ENCODE results near the gene PMP22. TPM values are rescaled to one million over a fixed set of nuclear protein-coding genes. Genes with fewer than 3 reads are reported as not detected.

Gene PMP22
- total RNA-seq, 1 experiment from 2014 or later = 1.7 TPM

DNA sequence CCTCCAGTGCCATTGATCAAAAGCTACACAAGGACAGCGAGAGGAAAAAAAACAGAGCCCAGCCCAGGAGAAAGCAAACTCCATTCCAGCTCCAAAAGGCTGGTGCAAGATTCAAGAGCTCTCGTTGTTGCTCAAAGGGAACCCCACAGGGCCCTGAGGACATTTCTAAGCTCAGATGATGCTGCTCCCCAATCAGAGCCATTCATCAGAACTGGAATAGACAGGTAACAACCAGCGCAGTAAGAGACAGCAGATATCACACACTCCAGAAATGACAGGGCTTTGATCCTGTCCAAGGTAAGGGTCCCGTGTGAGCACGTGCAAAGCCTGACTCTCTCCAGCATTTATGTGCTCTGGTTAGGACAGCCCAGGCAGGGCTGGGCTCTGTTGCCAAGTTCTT is 20.1 kb downstream of the PMP22 start:
- Mint-ChIP-seq H3K4me1 (ENCODE audit: low read depth, unreplicated experiment) (no peaks in the 10 kb centered on the region), H3K27ac (ENCODE audit: unreplicated experiment) (no peak overlapping the region), H3K36me3 (ENCODE audit: insufficient read depth, unreplicated experiment) (no peaks in the 10 kb centered on the region), H3K4me3 (ENCODE audit: low read depth, unreplicated experiment) (no peak overlapping the region), H3K9me3 (ENCODE audit: low read depth, unreplicated experiment) (no peaks in the 10 kb centered on the region), H3K27me3 (ENCODE audit: unreplicated experiment) (no peaks in the 10 kb centered on the region)
- TF ChIP-seq, protein P1, sequence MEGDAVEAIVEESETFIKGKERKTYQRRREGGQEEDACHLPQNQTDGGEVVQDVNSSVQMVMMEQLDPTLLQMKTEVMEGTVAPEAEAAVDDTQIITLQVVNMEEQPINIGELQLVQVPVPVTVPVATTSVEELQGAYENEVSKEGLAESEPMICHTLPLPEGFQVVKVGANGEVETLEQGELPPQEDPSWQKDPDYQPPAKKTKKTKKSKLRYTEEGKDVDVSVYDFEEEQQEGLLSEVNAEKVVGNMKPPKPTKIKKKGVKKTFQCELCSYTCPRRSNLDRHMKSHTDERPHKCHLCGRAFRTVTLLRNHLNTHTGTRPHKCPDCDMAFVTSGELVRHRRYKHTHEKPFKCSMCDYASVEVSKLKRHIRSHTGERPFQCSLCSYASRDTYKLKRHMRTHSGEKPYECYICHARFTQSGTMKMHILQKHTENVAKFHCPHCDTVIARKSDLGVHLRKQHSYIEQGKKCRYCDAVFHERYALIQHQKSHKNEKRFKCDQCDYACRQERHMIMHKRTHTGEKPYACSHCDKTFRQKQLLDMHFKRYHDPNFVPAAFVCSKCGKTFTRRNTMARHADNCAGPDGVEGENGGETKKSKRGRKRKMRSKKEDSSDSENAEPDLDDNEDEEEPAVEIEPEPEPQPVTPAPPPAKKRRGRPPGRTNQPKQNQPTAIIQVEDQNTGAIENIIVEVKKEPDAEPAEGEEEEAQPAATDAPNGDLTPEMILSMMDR (IDR thresholded peaks at IDR 0.05; ENCODE audit: unreplicated experiment) = no peak
- no peak for DNase-seq
- intact Hi-C loops (cut with micrococcal nuclease; ENCODE audit: unreplicated experiment) = no loop called here
- no TSS peak for BruUV-seq (replicated peaks)
- CTCF ChIA-PET = no interaction called here

DNA sequence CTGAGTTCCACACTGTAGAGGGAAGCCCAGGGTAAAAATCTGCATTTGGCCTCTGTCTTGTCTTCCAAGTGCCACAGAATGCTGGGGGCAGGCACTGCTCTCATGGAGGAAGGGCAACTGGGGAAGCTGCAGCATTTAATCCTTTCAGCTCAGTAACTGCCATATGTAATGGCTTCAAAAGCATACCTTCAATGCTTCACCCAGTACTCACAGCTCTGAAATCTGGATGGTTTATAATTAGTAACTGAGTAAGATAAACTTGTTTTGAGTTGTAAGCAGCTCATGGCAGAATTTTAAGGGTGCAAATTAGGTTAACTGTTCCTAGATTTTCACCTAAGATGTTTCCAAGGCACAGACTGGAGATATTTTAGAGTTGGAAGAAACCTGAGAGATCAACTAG is 24.5 kb downstream of the PMP22 start:
- H3K4me1 Mint-ChIP-seq (ENCODE audit: low read depth, unreplicated experiment) = no peaks in the 10 kb centered on the region
- H3K27me3 Mint-ChIP-seq (ENCODE audit: unreplicated experiment) = no peaks in the 10 kb centered on the region
- CTCF ChIA-PET = no interaction called here
- H3K4me3 Mint-ChIP-seq (ENCODE audit: low read depth, unreplicated experiment) = no peak overlapping the region
- DNase-seq = no peak
- intact Hi-C loops (cut with micrococcal nuclease; ENCODE audit: unreplicated experiment) = no loop called here
- no peaks in the 10 kb centered on the region for H3K9me3 Mint-ChIP-seq (ENCODE audit: low read depth, unreplicated experiment)
- H3K27ac Mint-ChIP-seq (ENCODE audit: unreplicated experiment) = no peak overlapping the region
- TF ChIP-seq, protein P1 (IDR thresholded peaks at IDR 0.05; ENCODE audit: unreplicated experiment) = no peak
- no peaks in the 10 kb centered on the region for H3K36me3 Mint-ChIP-seq (ENCODE audit: insufficient read depth, unreplicated experiment)
- no TSS peak for BruUV-seq (replicated peaks)

DNA sequence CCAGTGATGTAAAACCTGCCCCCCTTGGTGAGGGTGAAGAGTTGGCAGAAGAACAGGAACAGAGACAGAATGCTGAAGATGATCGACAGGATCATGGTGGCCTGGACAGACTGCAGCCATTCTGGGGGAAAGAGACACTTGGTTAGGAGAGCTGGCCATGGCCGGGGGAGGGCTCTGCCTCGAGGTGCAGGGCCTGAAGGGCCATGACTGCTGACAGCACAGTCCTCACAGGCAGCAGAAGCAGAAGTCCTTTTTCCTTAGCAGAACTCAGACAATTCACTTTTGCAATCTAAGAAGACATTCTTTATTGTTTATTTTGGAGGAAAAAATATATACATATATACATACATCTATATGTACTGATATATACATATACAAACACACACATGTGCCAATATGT is 25.6 kb downstream of the PMP22 start:
- Mint-ChIP-seq H3K4me1 (ENCODE audit: low read depth, unreplicated experiment) (no peaks in the 10 kb centered on the region), H3K36me3 (ENCODE audit: insufficient read depth, unreplicated experiment) (no peaks in the 10 kb centered on the region), H3K27ac (ENCODE audit: unreplicated experiment) (no peak overlapping the region), H3K9me3 (ENCODE audit: low read depth, unreplicated experiment) (no peaks in the 10 kb centered on the region), H3K27me3 (ENCODE audit: unreplicated experiment) (no peaks in the 10 kb centered on the region), H3K4me3 (ENCODE audit: low read depth, unreplicated experiment) (no peak overlapping the region)
- CTCF ChIA-PET = no interaction called here
- TF ChIP-seq, protein P1 (IDR thresholded peaks at IDR 0.05; ENCODE audit: unreplicated experiment) = no peak
- BruUV-seq (replicated peaks) = no TSS peak
- intact Hi-C loops (cut with micrococcal nuclease; ENCODE audit: unreplicated experiment) = no loop called here
- no peak for DNase-seq

DNA sequence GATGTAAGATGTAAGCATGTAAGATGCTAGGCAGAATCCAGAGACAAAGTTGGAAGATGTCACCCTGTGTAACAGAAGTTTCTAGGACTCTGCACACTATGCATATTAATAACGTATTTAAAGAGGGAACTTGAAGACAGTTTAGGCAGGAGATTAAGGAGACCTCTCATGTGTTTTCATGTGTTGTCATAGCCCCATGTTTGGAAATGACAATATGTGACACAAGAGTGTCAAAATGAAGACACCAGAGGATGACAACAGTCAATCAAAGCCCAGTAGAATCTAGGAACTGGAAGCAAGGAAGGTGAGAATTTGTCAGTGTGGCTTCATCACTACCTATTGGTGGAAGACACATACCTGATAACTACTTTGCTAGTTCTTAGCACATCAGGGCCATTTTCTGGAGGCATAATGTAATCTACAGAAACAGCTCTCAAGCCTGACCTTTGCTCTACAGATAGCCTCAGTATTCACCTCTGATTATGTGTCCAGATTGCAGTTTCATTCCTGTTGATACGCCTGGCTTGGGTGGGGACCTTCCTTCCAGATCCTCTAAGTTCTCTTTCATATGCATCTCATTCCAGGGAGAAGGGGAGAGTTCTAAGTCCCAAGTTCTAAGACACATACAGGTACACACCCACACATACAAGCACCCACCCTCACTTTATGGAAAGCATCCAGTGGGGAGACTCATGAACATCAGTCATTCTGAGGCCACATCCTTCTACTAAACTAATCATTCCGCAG is 26.3 kb downstream of the PMP22 start:
- Mint-ChIP-seq H3K4me1 (ENCODE audit: low read depth, unreplicated experiment) (no peaks in the 10 kb centered on the region), H3K27me3 (ENCODE audit: unreplicated experiment) (no peaks in the 10 kb centered on the region), H3K4me3 (ENCODE audit: low read depth, unreplicated experiment) (no peak overlapping the region), H3K27ac (ENCODE audit: unreplicated experiment) (no peak overlapping the region), H3K9me3 (ENCODE audit: low read depth, unreplicated experiment) (no peaks in the 10 kb centered on the region), H3K36me3 (ENCODE audit: insufficient read depth, unreplicated experiment) (no peaks in the 10 kb centered on the region)
- CTCF ChIA-PET = no interaction called here
- TF ChIP-seq, protein P1 (IDR thresholded peaks at IDR 0.05; ENCODE audit: unreplicated experiment) = no peak
- no TSS peak for BruUV-seq (replicated peaks)
- DNase-seq = no peak
- intact Hi-C loops (cut with micrococcal nuclease; ENCODE audit: unreplicated experiment) = no loop called here
